SJSA1 (cell line): ENCODE results near the gene FMN1. TPM values are rescaled to one million over a fixed set of nuclear protein-coding genes. Genes with fewer than 3 reads are reported as not detected.

Experiments
- DNase-seq, 2 experiments: peaks; one replicate each; pipeline ENCODE4 v3.0.0-alpha.2; 2015 to 2020; ENCODE audit warnings: low spot score in 2 of 2, low read depth in 1 of 2
- H3K27ac ChIP-seq: fragments of 250-450 bp; sonication (Bioruptor Pico); 2 replicates; pipeline ENCODE4 v1.5.1; 2020; ENCODE audit warnings: mild to moderate bottlenecking, moderate library complexity
- H3K27me3 ChIP-seq: fragments of 250-450 bp; sonication (Bioruptor Pico); replicated peaks from 2 replicates; pipeline ENCODE4 v1.5.1; 2020; ENCODE audit warnings: mild to moderate bottlenecking, moderate library complexity
- H3K36me3 ChIP-seq: fragments of 250-450 bp; sonication (Bioruptor Pico); 2 replicates; pipeline ENCODE4 v1.5.1; 2020; ENCODE audit warnings: mild to moderate bottlenecking
- H3K4me1 ChIP-seq: fragments of 250-450 bp; sonication (Bioruptor Pico); replicated peaks from 2 replicates; pipeline ENCODE4 v1.6.1; 2021; ENCODE audit warnings: mild to moderate bottlenecking
- H3K4me3 ChIP-seq: fragments of 250-450 bp; sonication (Bioruptor Pico); 2 replicates; pipeline ENCODE4 v1.5.1; 2020; ENCODE audit warnings: mild to moderate bottlenecking
- H3K9me3 ChIP-seq: fragments of 250-450 bp; sonication (Bioruptor Pico); replicated peaks from 2 replicates; pipeline ENCODE4 v1.5.1; 2020; ENCODE audit warnings: mild to moderate bottlenecking
- total RNA-seq: library from RNA; depleted of rRNA; stranded (reverse); fragments of >200 nt; shearing (Covaris generic); gene quantifications from 2 replicates; pipeline ENCODE4 v1.2.3, GENCODE V29; 2014

FMN1 gene
- total RNA-seq, 1 experiment from 2014 or later = 2.4 TPM

- no peak overlapping the region for H3K27ac ChIP-seq
- no peaks in the 10 kb centered on the region for H3K9me3 ChIP-seq
- H3K27me3 ChIP-seq = peaks cover 7% of the 10 kb centered on the region
- H3K36me3 ChIP-seq = no peaks in the 10 kb centered on the region
- H3K4me3 ChIP-seq = no peak overlapping the region
- no peak for DNase-seq
- peaks cover 10% of the 10 kb centered on the region for H3K4me1 ChIP-seq
Measured at GRCh38 chr15:33190539-33190938, 4.0 kb downstream of the FMN1 start.

GRCh38 chr15:33188641-33189257 lies 5.8 kb downstream of the FMN1 start:
- no peak for DNase-seq

GRCh38 chr15:33188159-33188558 lies 6.4 kb downstream of the FMN1 start:
- Histone ChIP-seq H3K4me1 (no peaks in the 10 kb centered on the region), H3K9me3 (no peaks in the 10 kb centered on the region)
- DNase-seq = no peak

More at GRCh38 chr15:33188641-33189257, 5.8 kb downstream of the FMN1 start:
- H3K4me1 ChIP-seq = no peaks in the 10 kb centered on the region
- no peak overlapping the region for H3K27ac ChIP-seq
- no peaks in the 10 kb centered on the region for H3K9me3 ChIP-seq
- no peak overlapping the region for H3K4me3 ChIP-seq
- H3K27me3 ChIP-seq = peaks cover 7% of the 10 kb centered on the region
- H3K36me3 ChIP-seq = no peaks in the 10 kb centered on the region

GRCh38 chr15:33183334-33183733 lies 11.2 kb downstream of the FMN1 start:
- Histone ChIP-seq H3K4me3 (no peak overlapping the region), H3K27ac (no peak overlapping the region), H3K9me3 (no peaks in the 10 kb centered on the region), H3K4me1 (no peaks in the 10 kb centered on the region), H3K27me3 (no peaks in the 10 kb centered on the region), H3K36me3 (no peaks in the 10 kb centered on the region)
- DNase-seq = no peak

More at GRCh38 chr15:33188159-33188558, 6.4 kb downstream of the FMN1 start:
- Histone ChIP-seq H3K27ac (no peak overlapping the region), H3K36me3 (no peaks in the 10 kb centered on the region), H3K27me3 (peaks cover 7% of the 10 kb centered on the region), H3K4me3 (no peak overlapping the region)

GRCh38 chr15:33182926-33183325 lies 11.6 kb downstream of the FMN1 start:
- DNase-seq = no peak

GRCh38 chr15:33182278-33182905 lies 12.1 kb downstream of the FMN1 start:
- no peak for DNase-seq
- H3K9me3 ChIP-seq = no peaks in the 10 kb centered on the region
- no peak overlapping the region for H3K4me3 ChIP-seq
- 0 out of 2 replicates have a peak, but pooled peaks cover 3% of the 10 kb centered on the region for H3K27me3 ChIP-seq
- no peak overlapping the region for H3K27ac ChIP-seq
- H3K36me3 ChIP-seq = no peaks in the 10 kb centered on the region
- H3K4me1 ChIP-seq = no peaks in the 10 kb centered on the region

More at GRCh38 chr15:33182926-33183325, 11.6 kb downstream of the FMN1 start:
- Histone ChIP-seq H3K9me3 (no peaks in the 10 kb centered on the region), H3K4me3 (no peak overlapping the region), H3K4me1 (no peaks in the 10 kb centered on the region), H3K27ac (no peak overlapping the region), H3K27me3 (0 out of 2 replicates have a peak, but pooled peaks cover 3% of the 10 kb centered on the region), H3K36me3 (no peaks in the 10 kb centered on the region)

GRCh38 chr15:33179874-33180273 lies 14.6 kb downstream of the FMN1 start:
- no peaks in the 10 kb centered on the region for H3K9me3 ChIP-seq
- no peak overlapping the region for H3K27ac ChIP-seq
- no peaks in the 10 kb centered on the region for H3K4me1 ChIP-seq
- no peak for DNase-seq
- H3K36me3 ChIP-seq = no peaks in the 10 kb centered on the region
- H3K27me3 ChIP-seq = 0 out of 2 replicates have a peak, but pooled peaks cover 3% of the 10 kb centered on the region
- no peak overlapping the region for H3K4me3 ChIP-seq

GRCh38 chr15:33171202-33171601 lies 23.3 kb downstream of the FMN1 start:
- H3K9me3 ChIP-seq = no peaks in the 10 kb centered on the region
- peaks cover 23% of the 10 kb centered on the region for H3K27me3 ChIP-seq
- H3K36me3 ChIP-seq = no peaks in the 10 kb centered on the region
- no peak overlapping the region for H3K4me3 ChIP-seq
- no peak for DNase-seq
- H3K27ac ChIP-seq = no peak overlapping the region
- no peaks in the 10 kb centered on the region for H3K4me1 ChIP-seq

GRCh38 chr15:33169625-33170024 lies 24.9 kb downstream of the FMN1 start:
- DNase-seq = no peak
- H3K4me1 ChIP-seq = no peaks in the 10 kb centered on the region
- no peak overlapping the region for H3K27ac ChIP-seq
- peaks cover 23% of the 10 kb centered on the region for H3K27me3 ChIP-seq
- H3K9me3 ChIP-seq = no peaks in the 10 kb centered on the region
- H3K36me3 ChIP-seq = no peaks in the 10 kb centered on the region
- no peak overlapping the region for H3K4me3 ChIP-seq

GRCh38 chr15:33168444-33168843 lies 26.1 kb downstream of the FMN1 start:
- Histone ChIP-seq H3K4me3 (no peak overlapping the region), H3K4me1 (no peaks in the 10 kb centered on the region), H3K36me3 (no peaks in the 10 kb centered on the region), H3K27me3 (peaks cover 19% of the 10 kb centered on the region), H3K27ac (no peak overlapping the region), H3K9me3 (no peaks in the 10 kb centered on the region)
- no peak for DNase-seq

- H3K9me3 ChIP-seq = no peaks in the 10 kb centered on the region
- DNase-seq = no peak
- H3K4me1 ChIP-seq = no peaks in the 10 kb centered on the region
- peaks cover 18% of the 10 kb centered on the region for H3K27me3 ChIP-seq
- no peak overlapping the region for H3K4me3 ChIP-seq
- H3K27ac ChIP-seq = no peak overlapping the region
- no peaks in the 10 kb centered on the region for H3K36me3 ChIP-seq
Measured at GRCh38 chr15:33163816-33164215, 30.7 kb downstream of the FMN1 start.

GRCh38 chr15:33161209-33161608 lies 33.3 kb downstream of the FMN1 start:
- no peaks in the 10 kb centered on the region for H3K36me3 ChIP-seq
- no peak overlapping the region for H3K27ac ChIP-seq
- peaks cover 11% of the 10 kb centered on the region; the same call in 1 of the 2 replicates for H3K27me3 ChIP-seq
- DNase-seq = no peak
- no peak overlapping the region for H3K4me3 ChIP-seq
- no peaks in the 10 kb centered on the region for H3K4me1 ChIP-seq
- no peaks in the 10 kb centered on the region for H3K9me3 ChIP-seq

GRCh38 chr15:33160581-33161165 lies 33.8 kb downstream of the FMN1 start:
- no peaks in the 10 kb centered on the region for H3K9me3 ChIP-seq
- no peak overlapping the region for H3K4me3 ChIP-seq
- no peaks in the 10 kb centered on the region for H3K36me3 ChIP-seq
- peaks cover 11% of the 10 kb centered on the region; the same call in 1 of the 2 replicates for H3K27me3 ChIP-seq
- H3K27ac ChIP-seq = no peak overlapping the region
- no peaks in the 10 kb centered on the region for H3K4me1 ChIP-seq
- no peak for DNase-seq

GRCh38 chr15:33159726-33160453 lies 34.6 kb downstream of the FMN1 start:
- no peaks in the 10 kb centered on the region for H3K36me3 ChIP-seq
- no peak overlapping the region for H3K27ac ChIP-seq
- no peak for DNase-seq
- H3K27me3 ChIP-seq = peaks cover 11% of the 10 kb centered on the region; the same call in 1 of the 2 replicates
- no peaks in the 10 kb centered on the region for H3K4me1 ChIP-seq
- no peak overlapping the region for H3K4me3 ChIP-seq
- H3K9me3 ChIP-seq = no peaks in the 10 kb centered on the region
